GM18870 (cell line): ENCODE data around the gene ELMO3.
A peak's percentile ranks its signal among the peaks of the same experiment; 100 is the strongest.

Experiments
- ATAC-seq: cut with Tn5 transposase; IDR thresholded peaks from one replicate; pipeline ENCODE4 v1.9.1; 2021; ENCODE audit warnings: moderate library complexity; ENCODE audit not compliant: unreplicated experiment

The ELMO3 gene, protein sequence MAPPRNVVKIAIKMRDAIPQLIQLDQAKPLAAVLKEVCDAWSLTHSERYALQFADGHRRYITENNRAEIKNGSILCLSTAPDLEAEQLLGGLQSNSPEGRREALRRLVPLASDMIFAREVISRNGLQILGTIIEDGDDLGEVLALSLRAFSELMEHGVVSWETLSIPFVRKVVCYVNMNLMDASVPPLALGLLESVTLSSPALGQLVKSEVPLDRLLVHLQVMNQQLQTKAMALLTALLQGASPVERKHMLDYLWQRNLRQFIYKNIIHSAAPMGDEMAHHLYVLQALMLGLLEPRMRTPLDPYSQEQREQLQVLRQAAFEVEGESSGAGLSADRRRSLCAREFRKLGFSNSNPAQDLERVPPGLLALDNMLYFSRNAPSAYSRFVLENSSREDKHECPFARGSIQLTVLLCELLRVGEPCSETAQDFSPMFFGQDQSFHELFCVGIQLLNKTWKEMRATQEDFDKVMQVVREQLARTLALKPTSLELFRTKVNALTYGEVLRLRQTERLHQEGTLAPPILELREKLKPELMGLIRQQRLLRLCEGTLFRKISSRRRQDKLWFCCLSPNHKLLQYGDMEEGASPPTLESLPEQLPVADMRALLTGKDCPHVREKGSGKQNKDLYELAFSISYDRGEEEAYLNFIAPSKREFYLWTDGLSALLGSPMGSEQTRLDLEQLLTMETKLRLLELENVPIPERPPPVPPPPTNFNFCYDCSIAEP

DNA sequence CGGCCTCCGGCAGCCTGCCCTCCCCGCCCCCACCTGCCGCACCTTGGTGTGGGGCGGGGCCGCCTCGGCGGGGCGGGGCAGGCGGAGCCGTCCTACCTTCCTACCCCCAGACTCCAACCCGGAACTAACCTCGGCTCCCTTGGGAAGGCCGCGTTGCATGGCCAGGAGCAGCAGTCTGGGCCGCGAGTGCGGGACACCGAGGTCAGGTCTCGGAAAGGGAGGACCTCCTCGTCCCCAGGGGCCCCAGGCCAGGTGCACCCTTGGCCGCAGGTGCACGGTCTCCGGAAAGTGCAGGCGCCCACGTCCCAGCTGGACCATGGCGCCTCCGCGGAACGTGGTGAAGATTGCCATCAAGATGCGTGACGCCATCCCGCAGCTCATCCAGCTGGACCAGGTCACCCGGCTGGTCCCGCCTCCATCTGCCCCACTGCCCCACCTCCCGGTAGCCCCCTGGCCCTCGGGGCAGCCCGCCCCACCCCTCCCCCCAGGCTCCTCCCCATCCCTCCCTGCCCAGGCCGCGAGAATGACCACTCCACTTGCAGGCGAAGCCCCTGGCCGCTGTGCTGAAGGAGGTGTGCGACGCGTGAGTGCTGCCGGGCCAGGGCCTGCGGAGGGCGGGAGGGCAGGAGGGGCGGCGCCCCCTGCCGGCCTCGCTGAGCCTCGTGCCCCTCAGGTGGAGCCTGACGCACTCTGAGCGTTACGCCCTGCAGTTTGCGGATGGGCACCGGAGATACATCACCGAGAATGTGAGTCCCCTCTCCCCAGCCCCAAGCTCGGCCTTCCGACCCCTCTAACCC is at the start of gene ELMO3:
Gene ELMO3, plus strand, starts transcription at position 121 of the 797 bp plus-strand sequence. Its CDS starts 196 bp downstream, at position 317.
- no peak for ATAC-seq

DNA sequence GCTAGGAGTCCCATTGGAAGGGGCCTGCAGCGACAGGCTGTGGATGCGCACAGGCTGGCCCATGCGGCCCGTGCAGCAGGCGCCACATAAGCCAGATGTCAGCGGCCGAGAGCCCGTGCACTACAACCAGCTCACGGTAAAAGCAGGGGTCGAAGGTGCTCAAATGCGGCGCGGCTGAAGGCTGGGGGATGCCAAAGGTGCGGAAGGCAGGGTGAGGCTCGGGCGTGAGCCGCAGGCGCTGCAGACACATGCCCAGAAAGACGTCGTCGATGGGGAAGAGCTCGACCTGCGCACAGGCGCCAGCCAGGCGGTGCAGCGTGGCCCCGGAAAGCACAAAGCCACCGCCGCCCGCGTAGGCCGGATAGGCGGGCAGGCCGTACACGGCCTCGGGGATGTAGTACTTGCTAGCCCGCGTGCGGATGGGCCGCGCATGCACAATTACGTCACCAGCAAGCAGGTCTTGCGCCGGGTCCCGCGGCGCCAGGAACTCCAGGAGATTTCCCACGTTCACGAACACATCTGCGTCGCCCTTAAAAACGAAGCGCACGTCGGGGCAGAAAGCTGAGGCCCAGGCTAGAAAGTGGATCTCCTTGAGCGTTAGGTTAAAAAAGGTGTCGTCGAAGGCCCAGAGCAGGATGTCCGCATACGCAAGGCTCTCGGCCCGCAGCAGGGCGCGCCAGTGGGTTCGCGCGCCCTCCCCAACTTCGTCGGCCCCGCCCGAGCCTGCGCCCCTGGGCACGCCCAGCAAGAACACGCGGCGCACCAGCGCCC is 49.5 kb upstream of the ELMO3 start:
- ATAC-seq = no peak

DNA sequence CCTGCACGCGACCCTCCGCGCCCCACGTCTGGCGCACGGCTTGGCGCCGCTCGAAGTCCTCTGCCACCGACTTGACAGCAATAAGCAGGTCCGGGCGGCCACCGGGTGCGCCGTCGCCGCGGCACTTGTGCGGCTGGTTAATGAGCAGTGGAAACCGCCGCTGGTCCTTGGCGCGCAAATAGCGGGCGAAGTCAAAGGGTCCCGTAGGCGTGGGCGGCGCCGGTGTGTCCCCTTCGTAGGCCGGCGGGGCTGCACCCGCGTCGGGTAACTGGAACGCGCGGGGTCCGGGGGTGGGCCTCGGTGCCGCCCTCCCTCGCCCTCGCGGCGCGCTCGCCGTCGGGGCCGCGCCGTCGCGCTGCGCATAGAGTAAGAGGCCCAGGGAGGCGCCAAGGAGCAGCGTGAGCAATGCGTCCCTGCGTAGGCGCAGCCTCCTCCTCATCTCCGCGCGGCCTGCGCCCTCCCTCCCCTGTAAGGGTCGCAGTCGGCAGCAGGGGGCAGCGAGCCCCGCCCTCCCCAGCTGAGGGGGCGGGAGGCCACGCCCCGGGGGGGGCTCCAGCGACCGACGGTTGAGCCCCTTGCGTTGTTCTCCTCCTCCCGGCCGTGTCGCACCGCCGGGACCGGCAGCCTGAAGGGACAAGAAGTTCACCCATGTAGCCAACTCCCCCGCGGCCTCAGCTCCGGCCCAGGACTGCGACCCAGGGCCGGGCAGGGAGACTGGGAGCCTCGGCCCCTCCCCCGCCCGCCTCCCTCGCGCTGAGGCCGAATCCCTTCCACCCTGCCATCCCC is 48.7 kb upstream of the ELMO3 start:
- ATAC-seq = peak; percentile 23

DNA sequence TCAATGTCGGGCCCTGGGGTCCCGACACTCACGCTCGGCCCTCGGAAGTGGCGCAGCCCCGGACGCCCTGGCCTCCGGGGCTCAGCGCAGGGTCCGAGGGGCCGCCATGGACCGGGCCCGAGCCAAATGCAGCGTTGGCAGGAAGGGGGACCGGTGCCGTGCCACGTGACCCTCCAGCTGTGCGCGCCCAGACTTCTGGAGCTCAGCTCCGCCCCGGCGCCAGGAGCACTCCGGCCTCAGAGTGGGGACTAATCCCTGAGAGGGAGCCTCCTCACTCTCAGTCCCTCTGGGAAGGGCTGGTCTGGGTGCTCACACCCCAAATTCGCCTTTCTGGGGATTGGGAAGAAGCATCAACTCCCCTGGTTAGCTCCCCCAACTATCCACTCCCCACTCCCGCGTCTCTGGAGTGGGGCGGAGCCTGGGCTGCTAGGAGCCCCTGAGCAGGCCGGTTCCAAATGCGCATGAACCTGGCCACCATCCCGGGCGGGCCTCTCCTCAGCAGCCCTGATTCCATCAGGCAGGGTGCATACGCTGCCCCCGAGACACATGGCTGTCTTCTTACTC is 48.0 kb upstream of the ELMO3 start, which contains the start of gene B3GNT9:
Gene B3GNT9, minus strand, starts transcription at position 166 of the 564 bp plus-strand sequence. CDS start 513 bp downstream, outside the sequence.
- peak; percentile 40 for ATAC-seq

DNA sequence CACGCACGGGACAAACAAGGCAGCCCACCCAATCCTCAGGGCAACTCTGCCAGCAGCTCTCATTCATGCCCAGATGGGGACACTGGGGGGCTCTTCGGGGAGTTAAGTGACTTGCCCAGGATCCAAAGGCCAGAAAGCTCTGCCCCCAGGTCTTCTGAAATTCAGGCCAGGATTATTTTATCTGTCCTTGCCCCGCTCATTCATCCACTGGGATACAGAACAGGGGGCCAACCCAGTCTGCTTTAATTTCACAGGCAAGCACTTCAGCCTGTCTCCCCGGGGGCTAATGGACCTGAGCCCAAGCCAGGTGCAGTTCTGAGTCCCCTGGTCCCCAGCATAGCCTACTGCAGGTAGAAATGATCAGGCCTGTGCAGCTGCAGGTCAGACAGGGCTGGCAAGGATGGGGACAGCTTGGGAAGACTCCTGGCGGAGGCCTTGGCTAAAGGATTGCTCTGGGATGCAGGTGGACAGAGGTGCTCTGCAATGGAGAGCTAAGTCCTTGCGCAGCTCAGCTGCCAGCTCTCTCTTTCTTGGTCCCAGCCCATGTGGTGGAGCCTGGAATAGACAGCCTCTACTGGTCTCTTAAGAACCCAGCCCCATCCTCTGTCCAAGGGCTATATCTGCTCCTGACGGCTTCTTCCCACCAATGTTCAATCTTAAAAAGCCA is 47.4 kb upstream of the ELMO3 start:
- ATAC-seq = no peak

DNA sequence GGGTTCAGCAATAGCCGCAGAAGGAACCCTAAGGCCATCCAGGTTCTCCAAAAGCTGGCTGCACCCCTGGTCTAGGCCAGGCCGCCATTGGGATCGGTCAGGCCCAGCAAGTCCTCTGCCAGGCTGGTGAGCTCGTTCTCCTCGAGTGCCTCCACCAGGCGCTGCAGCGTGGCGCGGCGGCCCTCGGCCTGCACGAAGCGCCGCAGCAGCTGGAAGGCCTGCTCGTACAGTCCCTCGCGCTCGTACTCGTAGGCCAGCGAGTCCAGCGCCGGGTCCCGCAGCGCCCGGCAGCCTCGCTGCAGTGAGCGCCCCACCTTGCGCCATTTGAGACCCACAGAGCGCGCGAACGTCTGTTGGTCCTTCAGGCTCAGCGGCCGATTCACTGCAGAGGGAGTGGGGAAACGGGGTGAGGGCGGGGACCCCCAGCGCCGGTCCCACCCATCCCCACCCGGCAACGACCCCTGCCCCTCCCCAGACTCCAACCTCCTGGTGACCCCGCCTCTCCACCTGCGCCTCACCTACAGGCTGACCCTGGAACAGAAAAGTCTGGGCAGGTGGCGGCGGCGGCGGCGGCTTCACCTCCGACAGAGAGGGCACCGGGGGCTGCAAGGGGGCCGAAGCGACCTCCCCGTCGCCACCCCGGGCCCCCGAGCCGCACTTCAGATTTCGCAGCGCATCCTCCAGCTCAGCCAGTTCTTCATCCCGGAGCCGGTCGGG is 44.2 kb upstream of the ELMO3 start:
- no peak for ATAC-seq

DNA sequence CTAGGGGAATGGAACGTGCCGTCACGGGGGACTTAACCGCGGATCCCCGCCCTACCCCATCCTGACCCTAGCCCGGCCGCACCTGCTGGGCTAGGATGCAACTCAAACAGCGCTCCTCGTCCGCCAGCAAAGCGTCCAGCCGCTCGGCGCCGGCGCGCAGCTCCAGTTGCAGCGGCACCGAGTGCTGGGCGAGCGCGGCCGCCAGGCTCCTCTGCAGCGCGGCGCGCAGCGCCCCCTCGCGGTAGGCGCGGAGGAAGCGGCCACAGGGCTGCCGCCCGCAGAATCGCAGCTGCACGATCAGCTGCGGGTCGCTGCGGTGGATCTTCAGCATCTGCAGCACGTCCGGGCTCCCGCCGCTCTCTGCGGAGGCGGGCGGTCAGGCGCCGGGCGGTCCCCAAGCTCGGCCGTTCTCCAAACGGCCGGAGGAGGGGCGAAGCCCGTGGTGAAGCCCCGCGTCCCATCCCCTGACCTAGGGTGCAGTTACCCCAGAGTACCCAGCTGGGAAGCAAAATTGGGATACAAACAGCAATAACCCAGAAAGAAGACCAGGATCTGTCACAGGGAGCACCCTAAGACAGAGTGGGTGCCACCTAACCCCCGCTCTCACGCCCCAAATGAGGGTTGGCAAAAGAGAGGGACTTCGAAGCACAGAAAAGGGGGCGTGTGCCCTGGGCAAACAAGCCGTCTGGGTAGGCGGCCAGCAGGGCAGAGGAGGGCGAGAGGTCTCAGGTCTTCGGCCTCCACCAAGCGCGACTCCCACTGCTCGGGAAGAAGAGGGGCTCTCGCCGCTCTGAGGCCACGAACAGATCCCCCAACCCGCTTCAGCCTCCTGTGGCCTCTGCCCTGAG is 43.4 kb upstream of the ELMO3 start:
- no peak for ATAC-seq

DNA sequence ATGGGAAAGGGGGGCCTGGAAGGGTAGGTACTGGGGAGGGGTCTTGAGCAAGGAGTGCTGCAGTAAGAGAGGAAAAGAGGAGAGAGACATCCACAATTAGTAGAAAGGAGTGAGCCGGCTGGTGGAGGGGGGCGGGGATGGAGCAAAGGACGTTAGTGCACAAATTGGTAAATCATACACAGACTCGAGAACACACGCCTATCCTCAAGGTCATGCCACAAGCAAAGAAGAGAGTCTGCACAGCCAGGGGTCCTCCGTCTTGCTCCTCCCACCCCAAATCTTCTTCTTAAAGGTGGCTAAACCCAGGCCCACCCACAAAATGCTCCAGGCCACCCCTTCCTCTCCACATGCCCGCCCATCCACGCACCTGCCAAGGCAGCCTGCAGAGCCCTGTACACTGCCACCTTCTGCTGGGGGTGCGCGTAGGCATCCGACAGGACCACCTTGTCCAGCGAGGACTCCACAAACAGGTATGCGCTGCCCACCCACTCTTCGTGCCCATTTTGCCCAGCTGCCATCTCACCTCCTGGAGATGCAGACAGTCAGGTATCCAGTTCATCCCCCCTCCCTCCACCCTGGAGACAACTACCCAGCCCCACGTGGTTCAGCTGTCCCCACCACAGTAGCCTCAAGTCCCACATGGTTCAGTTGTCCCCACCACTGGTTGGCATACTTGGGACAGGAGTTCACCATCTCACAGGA is 42.6 kb upstream of the ELMO3 start:
- ATAC-seq = no peak

DNA sequence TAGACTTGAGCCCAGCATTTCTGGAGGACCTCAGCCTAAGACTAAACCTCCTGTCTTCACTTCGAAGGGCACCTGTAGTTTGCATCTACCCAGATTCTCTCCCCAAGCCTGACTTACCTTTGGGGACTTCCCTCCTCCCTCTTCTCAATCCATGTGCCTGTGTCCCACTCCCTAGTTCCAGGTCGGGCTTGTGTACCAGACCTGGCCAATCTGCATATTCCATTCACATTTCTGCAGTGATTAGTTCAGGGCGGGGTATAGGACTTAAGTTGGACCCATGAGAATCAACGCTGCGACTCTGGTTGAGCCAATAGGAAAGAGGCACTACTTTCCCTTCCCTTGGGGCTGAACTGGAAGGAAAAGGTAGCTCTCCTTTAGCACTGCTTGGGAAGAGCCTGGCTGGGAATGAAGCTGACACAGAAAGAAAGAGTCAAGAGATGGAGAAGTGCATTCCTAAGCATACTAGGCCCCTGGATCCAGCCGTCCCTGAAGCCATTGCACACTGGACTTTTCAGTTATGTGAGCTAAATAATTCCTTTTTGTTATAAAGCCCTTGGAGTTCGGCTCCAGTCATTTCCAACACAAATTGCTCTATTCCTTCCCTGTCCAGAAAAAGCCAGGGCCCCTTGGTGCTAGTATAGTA is 41.7 kb upstream of the ELMO3 start:
- no peak for ATAC-seq

DNA sequence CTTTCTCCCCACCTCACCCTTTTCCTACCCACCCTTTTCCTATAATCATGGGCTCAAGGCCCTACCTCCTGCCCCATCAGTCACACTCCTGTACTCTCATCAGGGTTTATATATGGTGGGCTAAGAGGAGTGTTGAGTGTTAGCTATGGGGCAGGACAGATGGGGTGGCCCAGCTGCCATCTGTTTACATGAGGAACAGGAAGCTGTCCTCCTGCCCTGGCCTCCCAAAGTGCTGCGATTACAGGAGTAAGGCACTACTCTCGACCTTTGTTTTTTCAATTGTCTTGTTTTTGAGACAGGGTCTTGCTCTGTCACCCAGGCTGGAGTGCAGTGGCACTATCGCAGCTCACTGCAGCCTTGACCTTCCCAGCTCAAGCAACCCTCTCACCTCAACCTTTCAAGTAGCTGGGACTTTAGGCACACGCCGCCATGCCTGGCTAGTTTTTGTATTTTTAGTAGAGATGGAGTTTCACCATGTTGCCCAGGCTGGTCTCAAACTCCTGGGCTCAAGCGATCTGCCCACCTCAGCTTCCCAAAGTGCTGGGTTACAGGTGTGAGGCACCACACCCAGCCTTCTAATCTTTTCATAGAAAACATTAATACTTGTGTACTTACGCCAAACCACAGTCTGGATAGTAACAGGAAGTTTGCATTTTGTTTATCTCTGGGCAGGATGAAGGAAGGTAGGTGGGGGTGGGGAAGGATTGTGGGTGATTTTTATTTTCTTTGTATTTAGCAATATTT is 40.9 kb upstream of the ELMO3 start:
- no peak for ATAC-seq

DNA sequence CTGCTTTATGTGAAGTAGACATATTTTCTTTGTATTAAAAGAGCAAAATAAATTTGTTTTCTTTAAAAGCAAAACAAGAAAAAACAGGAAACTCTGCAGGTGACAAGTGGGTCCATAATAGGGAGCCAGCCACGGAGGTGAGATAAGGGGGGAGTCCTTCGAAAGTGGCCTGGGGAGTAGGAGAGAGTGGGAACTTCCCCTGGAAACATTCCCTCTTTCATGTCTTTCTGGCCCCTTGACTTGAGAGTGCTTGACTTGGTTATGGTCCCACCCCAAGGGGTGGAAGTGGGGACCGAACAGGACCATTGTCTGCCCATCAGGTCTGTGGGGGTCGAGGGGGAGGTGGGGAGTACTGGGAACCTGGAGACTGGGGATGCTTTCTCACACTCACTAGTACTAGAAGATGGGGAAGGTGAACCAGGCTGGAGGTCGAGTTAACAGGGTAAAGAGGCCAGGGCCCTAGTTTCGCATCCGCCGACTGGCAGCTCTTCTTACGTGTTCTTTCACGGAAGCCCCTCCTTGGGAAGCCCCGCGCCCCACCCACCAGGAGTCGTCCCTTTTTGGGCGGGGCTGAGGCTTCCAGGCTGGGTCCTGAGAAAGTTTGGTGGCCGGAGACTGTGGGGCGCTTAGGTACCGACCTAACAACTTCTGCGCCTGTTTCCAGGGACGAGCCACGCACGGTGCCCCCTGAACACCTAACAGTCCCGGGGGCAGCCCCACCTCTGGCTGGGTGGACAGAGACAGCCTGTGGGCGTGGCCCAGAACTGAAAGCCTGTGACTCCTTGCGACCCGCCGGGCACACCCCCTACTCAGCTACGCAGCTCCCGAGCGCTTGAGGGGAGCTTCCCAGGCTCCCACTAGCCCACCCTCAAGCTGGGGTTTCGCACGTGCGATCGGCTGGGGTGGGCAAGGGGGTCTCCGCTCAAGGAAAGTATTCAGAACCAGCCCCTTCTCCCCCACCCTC is 40.0 kb upstream of the ELMO3 start:
- peak; percentile 38 for ATAC-seq

DNA sequence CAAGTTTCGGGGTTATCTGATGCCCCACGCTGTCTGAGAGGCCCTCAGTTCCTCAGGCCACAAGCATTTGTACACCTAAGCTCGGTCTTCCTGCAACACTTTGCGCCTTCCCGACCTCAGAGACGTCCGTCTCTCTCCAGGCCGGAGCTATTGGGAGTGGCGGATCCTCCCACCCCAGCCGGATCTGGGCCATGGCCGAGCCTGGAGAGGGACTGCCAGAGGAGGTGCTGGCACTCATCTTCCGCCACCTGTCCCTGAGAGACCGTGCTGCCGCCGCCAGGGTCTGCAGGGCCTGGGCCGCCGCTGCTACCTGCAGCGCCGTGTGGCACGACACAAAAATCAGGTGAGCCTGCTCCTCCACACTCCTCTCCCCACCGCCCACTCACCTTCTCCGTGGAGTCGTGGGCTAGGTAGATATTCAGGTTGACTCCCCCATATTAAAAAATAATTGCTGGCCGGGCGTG is 37.3 kb upstream of the ELMO3 start:
- ATAC-seq = no peak

DNA sequence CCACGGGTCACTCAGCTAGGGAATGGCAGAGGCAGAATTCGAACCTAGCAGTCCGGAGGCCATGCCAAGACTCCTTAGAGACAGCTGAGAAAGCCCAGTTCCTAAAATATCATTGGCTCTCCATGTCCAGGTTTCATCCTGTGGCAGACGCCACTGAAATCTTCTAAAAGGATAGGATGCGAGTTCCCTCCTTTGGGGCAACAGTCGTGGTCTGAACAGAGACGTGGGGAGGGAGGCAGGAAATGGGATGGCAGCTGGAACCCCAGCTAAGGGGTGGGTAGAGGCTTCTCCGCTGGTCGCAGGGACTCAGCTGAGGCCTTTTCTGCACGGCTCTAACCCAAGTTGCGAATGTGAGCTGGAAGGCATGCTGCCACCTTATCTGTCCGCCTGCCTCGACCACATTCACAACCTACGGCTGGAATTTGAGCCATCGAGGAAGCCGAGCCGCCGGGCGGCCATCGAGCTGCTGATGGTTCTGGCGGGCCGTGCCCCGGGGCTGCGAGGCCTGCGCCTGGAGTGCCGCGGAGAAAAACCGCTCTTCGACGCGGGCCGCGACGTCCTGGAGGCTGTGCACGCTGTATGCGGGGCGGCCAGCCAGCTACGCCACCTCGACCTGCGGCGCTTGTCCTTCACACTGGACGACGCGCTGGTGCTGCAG is 36.3 kb upstream of the ELMO3 start:
- ATAC-seq = no peak
